COR-L47 (cell line): ENCODE data around the gene PEX5.
A peak's percentile ranks its signal among the peaks of the same experiment; 100 is the strongest.

Source experiments
- DNase-seq: peaks from one replicate; lab custom pipeline; 2025; lab: John Stamatoyannopoulos, UW

Gene PEX5

GRCh38 chr12:7189398-7190267 lies at the start of gene PEX5:
TSS of gene PEX5 (plus strand) at chr12:7189686. CDS start at chr12:7190378, 692 bp downstream.
- peak; percentile 49 for DNase-seq

DNA sequence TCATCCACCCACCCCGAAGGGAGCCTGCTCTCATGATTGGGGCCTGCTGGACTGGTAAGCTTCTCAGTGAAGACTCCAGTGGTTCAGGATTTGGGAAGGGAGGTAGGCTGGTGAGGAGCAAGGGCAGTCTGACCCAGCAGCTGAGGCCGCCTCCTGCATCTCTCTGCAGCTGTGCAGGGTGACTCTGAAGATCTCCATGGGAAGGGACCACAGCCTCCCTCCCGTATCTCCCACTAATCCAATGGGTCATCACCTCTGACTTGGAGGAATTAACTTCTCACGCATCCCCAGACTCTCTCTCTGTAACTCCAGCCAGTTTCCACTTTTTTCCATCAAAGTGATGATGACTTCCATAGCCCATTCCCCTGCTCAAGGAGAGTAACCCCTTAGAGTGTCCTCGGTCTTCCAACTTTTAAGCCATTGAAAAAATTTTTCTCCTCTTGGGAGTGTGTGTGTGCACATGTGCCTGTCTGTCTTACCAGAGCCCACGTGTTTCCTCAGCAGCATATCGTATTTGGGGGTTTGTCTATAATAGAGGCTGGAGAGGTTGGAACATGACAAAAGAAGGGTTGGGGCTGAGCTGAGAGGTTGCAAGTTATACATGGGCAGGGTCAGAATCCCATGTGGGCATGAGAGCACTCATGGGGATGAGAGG lies 48.0 kb upstream of the PEX5 start:
- DNase-seq, result no peak

- no peak for DNase-seq
These were observed 47.3 kb upstream of the PEX5 start for GRCh38 chr12:7142056-7142644.

DNA sequence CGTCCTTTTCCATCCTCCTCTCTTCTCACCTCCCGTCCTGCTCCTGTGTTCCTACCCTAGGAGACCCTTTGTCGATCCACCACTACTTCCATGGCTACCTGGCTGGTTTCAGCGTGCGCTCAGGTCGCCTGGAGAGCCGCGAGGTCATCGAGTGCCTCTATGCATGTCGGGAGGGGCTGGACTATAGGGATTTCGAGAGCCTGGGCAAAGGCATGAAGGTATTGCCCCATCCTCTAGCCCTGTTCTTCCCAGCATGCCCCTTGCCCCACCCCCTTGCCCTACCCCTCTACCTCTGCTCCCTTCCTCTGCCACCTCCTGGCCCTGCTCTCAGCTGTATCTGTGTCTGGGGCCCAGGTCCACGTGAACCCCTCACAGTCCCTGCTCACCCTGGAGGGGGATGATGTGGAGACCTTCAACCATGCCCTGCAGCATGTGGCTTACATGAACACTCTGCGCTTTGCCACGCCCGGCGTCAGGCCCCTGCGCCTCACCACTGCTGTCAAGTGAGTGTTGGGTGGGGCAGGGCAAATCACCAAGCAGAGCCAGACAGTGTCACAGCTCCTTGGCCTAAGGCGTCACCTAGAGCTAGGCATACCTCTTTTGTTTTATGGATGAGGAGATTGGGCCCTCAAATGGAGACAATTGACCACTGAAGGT lies 46.5 kb upstream of the PEX5 start:
- DNase-seq, result no peak

DNA sequence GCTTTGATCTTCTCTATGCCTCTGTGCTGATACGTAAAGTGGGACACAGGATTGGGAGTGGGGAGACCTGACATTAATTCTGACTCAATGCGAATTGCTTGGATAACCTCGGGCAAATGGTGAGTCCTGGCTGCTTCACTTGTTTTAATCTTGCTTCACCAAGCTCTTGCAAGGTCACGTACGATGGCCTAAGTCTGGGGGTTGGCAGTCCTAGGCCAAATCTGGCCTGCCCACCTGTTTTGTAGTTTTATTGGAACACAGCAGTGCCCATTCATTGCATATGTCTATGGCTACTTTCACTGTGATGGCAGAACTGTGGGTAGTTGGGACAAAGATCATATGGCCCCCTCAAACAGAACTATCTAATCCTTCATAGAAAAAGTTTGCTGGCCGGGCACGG lies 45.9 kb upstream of the PEX5 start:
- DNase-seq, result no peak

DNA sequence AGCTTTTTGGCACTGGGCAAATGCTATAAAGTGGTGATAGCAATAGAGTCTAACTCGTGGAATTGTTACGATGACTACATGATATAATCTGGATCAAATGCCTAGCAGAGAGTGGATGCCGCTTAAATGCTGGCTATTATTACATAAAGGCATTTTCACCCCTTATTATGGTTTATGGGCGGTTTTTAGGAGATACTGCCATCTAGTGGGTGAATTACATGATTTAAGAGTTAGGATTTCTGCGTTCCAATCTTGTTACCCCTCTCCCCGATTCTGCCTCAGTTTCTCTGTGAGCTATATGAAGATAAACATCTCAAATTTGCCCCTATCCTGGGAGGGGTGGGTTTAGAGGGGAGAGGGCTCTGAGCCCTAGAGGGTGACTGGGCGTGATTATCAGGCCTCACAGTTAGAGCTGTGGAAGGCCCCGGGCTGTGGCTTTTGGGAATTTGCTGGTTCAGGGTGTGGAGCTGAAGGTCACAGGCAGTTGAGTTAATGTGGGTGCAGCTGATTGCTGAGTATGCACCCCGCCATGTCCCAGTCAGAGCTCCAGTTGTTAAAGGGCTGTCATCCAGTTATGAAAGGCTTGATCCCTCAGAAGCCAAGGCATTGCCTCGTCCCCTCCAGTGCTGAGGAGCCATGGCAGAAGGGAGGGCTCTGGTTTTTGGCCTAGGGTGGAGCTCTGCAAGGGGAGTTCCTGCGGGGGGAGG lies 44.9 kb upstream of the PEX5 start:
- peak; percentile 8 for DNase-seq

DNA sequence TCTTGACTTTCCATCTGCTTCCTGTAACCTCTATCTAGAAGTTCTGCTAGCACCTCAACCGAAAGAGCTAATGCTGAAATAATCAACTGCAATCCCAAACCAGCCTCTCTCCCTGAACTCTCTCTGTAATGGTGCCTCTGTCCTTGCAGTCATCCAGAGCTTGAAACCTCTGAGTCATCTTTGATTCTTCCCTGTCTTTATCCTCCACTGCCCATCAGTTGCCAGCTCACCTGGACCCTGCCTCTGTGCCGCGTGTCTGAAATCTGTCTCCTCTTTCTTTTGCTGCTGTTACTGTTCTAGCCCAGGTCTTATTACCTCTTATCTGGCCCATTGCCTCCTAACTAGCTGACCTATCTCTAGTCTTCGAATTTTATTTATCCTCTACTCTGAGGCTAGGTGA lies 43.8 kb upstream of the PEX5 start:
- no peak for DNase-seq

- no peak for DNase-seq
These were observed 43.3 kb upstream of the PEX5 start for GRCh38 chr12:7146228-7146627.

- no peak for DNase-seq
These were observed 42.6 kb upstream of the PEX5 start for GRCh38 chr12:7146906-7147305.

DNA sequence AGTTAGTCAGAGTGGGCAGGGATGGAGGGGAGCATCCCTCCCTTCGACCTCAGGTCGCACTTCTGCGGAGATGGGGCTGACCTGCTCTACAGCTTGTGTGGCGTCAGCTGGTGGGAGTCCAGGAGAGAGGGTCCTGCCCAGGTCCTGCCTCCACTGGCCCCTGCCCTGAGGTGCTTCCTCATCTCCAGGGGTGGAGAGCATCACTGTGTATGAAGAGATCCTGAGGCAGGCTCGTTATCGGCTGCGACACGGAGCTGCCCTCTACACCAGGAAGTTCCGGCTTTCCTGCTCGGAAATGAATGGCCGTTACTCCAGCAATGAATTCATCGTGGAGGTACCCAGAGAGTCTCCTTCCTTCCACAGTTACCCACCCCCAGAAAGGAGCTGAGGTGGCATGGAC lies 39.1 kb upstream of the PEX5 start:
- DNase-seq, result no peak

- DNase-seq, result no peak
These were observed 38.6 kb upstream of the PEX5 start for GRCh38 chr12:7150841-7151240.

DNA sequence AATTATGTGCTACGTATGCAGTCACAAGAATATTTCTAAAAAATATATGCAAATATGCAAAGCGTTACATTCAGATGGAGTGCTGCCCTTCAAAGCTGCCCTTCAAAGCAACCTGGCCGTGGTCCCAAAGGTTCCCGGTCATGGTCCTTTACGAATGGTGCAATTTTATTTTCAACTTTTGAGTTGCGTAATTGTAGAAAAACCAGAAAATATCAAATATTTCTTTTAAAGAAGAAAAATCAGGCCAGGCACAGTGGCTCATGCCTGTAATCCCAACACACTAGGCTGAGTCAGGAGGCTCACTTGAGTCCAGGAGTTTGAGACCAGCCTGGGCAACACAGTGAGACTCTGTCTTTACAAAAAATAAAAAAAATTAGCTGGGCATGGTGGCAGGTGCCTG lies 38.0 kb upstream of the PEX5 start:
- DNase-seq, result no peak

- DNase-seq, result no peak
These were observed 36.7 kb upstream of the PEX5 start for GRCh38 chr12:7152818-7153217.

- DNase-seq, result no peak
These were observed 35.4 kb upstream of the PEX5 start for GRCh38 chr12:7154042-7154441.

DNA sequence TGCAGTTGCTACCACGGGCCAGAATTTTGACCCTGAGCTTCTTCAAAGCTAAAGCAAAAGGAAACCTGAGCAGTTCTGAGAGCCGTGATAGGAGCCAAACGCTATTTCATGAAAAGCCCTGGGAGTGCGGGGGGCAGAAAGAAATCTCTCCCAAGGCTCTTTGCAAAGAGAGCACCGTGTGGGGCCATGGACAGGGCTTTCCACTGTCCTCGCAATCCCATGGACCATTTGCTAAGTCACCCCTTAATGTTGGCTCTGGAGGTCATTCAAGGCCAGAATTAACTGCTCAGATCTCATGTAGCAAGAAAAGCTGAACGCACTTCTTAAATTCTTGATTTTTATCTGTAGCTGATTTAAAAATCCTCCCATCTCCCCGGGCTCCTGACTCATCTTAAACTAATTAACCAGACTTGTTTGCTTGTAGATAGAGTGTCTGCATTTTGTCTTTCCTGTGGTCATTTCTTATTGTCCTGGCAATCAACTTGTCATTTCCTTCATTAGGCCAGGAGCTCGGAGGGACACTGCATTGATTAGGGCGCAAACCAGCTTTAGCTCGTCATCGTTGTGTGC lies 34.5 kb upstream of the PEX5 start:
- no peak for DNase-seq

GRCh38 chr12:7155471-7156034 lies 33.9 kb upstream of the PEX5 start:
- DNase-seq, result no peak

GRCh38 chr12:7156259-7157197 lies 33.0 kb upstream of the PEX5 start:
- DNase-seq, result no peak

DNA sequence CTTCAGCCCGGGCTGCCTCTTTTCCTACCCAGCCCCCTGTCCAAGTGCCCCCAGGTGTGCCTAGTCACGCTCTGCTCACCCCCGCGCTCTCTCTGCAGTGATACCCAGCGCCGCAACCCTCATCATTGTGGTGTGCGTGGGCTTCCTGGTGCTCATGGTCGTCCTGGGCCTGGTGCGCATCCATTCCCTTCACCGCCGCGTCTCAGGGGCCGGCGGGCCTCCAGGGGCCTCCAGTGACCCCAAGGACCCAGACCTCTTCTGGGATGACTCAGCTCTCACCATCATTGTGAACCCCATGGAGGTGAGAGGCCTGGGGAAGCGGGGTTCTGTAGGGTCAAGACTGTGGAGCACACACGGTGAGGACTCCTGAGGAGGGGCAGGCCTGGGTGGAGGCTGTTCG lies 32.1 kb upstream of the PEX5 start:
- DNase-seq, result no peak

DNA sequence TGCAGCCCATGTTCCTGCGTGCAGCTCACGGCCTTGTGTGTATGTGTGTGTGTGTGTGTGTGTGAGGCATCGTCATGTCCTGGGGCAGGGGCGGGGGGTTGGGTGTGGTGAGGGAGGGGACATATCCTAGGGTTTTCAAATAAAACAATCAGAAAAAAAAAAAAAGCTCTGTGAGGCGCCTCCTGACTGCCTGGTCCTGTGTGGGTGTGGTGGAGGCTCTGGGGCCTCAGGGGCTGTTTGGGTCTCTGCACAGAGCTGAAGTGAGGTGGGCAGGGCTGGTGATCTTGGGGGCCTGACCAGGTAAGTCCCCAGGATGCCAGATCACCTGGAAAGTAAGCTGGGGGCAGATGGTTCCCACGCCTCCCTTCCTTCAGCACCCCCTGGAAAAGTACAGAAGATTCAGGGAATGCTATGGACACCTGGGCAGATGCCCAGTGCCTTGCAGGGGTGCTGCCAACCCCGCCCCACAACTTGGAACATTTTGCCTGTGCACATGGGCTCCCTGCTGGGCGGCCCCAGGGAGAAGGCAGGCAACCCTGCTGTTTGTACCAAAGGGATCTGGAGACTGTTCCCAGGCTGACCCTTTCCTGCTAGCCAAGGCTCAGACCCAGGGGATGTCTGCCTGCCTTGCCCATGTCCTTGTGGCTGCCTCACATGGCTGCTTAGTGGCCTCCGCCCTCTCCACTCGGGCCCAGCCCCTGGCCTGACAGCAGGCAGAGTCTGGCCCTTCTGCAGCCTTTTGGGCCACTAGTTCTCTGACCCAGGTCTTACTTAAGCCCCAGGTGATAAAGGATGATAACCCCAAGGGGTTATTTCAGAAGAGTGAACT lies 30.5 kb upstream of the PEX5 start:
- DNase-seq, result peak; percentile 8
